Lower lobe of right lung (tissue), 2 donors: ENCODE results near the gene MEIOB. TPM values are rescaled to one million over a fixed set of nuclear protein-coding genes. Genes with fewer than 3 reads are reported as not detected.

ENCODE experiments used
- ATAC-seq, 2 donors: fragments of 200-7000 bp; cut with Tn5 transposase; one replicate each; pipeline ENCODE4 v1.9.1; 2020 to 2022; ENCODE audit warnings: mild to moderate bottlenecking in 2 of 2, moderate library complexity in 2 of 2
- DNase-seq: peaks from one replicate; pipeline ENCODE4 v3.0.0-alpha.2; 2020
- H3K27ac ChIP-seq: fragments of 200-600 bp; one replicate; pipeline ENCODE4 v1.8.0; 2022
- H3K27me3 ChIP-seq: fragments of 200-600 bp; one replicate; pipeline ENCODE4 v1.8.0; 2022; ENCODE audit warnings: low read depth
- H3K36me3 ChIP-seq: fragments of 200-600 bp; one replicate; pipeline ENCODE4 v1.8.0; 2022; ENCODE audit warnings: mild to moderate bottlenecking
- H3K4me1 ChIP-seq: fragments of 200-600 bp; one replicate; pipeline ENCODE4 v1.8.0; 2022
- H3K4me3 ChIP-seq: fragments of 200-600 bp; one replicate; pipeline ENCODE4 v1.8.0; 2022; ENCODE audit warnings: mild to moderate bottlenecking
- H3K9me3 ChIP-seq: fragments of 200-600 bp; one replicate; pipeline ENCODE4 v1.8.0; 2022
- CTCF ChIP-seq: fragments of 200-600 bp; IDR thresholded peaks from one replicate; pipeline ENCODE4 v1.8.0; 2022; ENCODE audit warnings: antibody characterized with exemption, mild to moderate bottlenecking
- intact Hi-C: fragments of 100-400 bp; cut with DNase I; formaldehyde crosslinking; loops from one replicate; pipeline ENCODE4 v1.11.0; 2022
- total RNA-seq: library from RNA; stranded (reverse); fragmentation: NEBNext Ultra II Directional; extraction: Animal tissue kit (Norgen Biotek cat#: 25700); gene quantifications from one replicate; pipeline ENCODE4 v1.2.1, GENCODE V29; 2021
- donor health status: DM: no; HTN: yes; CAD: no; lungs with severe emphysema.

The MEIOB gene
- total RNA-seq, 1 donor from 2014 or later = not detected

GRCh38 chr16:1790611-1791255 is 81.2 kb downstream of the MEIOB start:
- DNase-seq = no peak
- Histone ChIP-seq H3K27me3 (no peaks in the 10 kb centered on the region), H3K36me3 (peaks cover 44% of the 10 kb centered on the region)

GRCh38 chr16:1790261-1790610 is 81.7 kb downstream of the MEIOB start:
- intact Hi-C loops = no loop called here
- H3K4me1 ChIP-seq = peaks cover 3% of the 10 kb centered on the region
- no peaks in the 10 kb centered on the region for H3K9me3 ChIP-seq
- DNase-seq (no peak), ATAC-seq (no peak)
- no peak overlapping the region for H3K27ac ChIP-seq
- H3K4me3 ChIP-seq = no peak overlapping the region
- peaks cover 45% of the 10 kb centered on the region for H3K36me3 ChIP-seq
- no peak for TF ChIP-seq CTCF
- H3K27me3 ChIP-seq = no peaks in the 10 kb centered on the region

More at GRCh38 chr16:1790611-1791255, 81.2 kb downstream of the MEIOB start:
- Histone ChIP-seq H3K27ac (no peak overlapping the region), H3K4me1 (no peaks in the 10 kb centered on the region), H3K9me3 (no peaks in the 10 kb centered on the region), H3K4me3 (no peak overlapping the region)
- intact Hi-C loops = no loop called here
- no peak for TF ChIP-seq CTCF
- no peak for ATAC-seq

DNA sequence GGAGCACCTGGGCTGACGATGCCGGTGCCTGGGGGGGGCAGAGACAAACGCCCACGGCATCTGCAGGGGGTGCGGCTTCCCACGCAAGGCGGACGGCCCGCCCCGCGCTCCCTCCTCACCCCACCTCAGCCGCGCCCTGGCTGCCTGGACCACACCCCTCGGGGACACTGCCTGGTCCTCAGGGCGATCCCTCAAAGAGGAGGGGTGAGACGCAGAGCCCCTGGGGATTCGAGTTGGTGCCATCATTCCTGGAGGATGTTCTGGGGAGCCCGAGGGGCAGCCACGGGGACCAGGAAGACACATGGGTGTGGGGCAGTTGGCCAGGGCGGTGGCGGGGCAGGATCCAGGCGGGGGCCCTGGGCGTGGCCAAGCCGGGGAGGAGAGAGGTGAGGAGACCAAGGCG is 82.3 kb downstream of the MEIOB start:
- Histone ChIP-seq H3K27me3 (no peaks in the 10 kb centered on the region), H3K4me1 (peaks cover 9% of the 10 kb centered on the region), H3K4me3 (no peak overlapping the region), H3K27ac (no peak overlapping the region), H3K9me3 (no peaks in the 10 kb centered on the region), H3K36me3 (peaks cover 45% of the 10 kb centered on the region)
- ATAC-seq = no peak
- TF ChIP-seq CTCF = no peak
- intact Hi-C loops = no loop called here
- no peak for DNase-seq

DNA sequence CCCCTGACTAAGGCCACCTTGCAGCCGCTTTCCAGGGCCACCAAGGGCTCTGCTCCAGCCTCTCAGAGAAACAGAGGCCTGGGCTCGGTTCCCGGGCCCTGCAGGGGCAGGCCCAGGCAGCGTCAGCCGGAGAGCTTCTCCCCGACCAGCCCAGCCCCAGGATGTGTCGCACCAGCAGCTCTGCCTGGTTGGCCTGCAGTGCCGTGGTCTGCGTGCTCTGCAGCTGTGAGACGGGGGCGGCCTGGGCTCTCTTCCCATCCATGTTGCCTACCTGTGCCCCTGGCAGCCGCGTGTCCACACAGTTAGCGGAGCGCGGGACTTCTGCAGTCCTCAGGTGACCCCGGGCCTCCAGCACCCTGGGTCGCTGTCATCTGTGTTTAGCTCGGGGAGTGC is 83.3 kb downstream of the MEIOB start:
- no peaks in the 10 kb centered on the region for H3K27me3 ChIP-seq
- no peak overlapping the region for H3K4me3 ChIP-seq
- ATAC-seq = no peak
- H3K27ac ChIP-seq = no peak overlapping the region
- peaks cover 18% of the 10 kb centered on the region for H3K4me1 ChIP-seq
- TF ChIP-seq CTCF = no peak
- peak; percentile 43 for DNase-seq
- peaks cover 45% of the 10 kb centered on the region for H3K36me3 ChIP-seq
- intact Hi-C loops = no loop called here
- no peaks in the 10 kb centered on the region for H3K9me3 ChIP-seq

DNA sequence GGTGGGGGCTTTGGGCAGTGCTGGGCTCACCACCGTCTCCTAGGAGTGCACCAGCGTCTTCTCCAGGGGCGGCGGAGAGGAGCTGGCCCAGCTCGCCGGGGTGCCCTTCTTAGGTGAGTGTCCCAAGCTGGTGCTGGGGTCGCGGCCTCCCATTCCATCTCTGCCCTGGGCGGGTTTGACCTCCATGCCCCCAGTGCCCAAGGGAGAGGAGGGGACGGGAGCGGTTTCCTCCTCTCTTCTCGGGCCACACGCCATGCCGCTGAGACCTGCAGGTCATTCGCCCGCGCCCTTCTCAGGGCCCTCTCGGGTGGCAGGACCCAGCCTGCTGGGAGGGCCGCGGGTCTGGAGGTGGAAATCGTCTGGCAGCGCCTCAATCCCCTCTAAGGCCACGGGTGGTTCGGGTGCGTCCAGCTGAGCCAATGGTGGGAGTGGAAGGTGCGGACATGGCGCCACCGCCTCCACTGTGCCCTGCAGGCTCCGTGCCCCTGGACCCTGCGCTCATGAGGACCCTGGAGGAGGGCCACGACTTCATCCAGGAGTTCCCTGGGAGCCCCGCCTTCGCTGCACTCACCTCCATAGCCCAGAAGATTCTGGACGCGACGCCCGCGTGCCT is 83.8 kb downstream of the MEIOB start:
- DNase-seq = no peak
- Histone ChIP-seq H3K9me3 (no peaks in the 10 kb centered on the region), H3K36me3 (peaks cover 45% of the 10 kb centered on the region), H3K27me3 (no peaks in the 10 kb centered on the region), H3K27ac (no peak overlapping the region), H3K4me3 (no peak overlapping the region), H3K4me1 (peaks cover 23% of the 10 kb centered on the region)
- no peak for ATAC-seq
- intact Hi-C loops = no loop called here
- TF ChIP-seq CTCF = no peak
